GM18520 (cell line): ENCODE results near the gene PJA2.
"Not testable (repeated sequence)": the region's sequence is repeated elsewhere in the genome, so short reads cannot be mapped to it uniquely, and the experiment has no call there.

ENCODE experiments used
- ATAC-seq: cut with Tn5 transposase; IDR thresholded peaks from one replicate; pipeline ENCODE4 v1.9.1; 2021; ENCODE audit not compliant: unreplicated experiment

PJA2 gene

GRCh38 chr5:109312695-109313094, 97.1 kb downstream of the PJA2 start:
- no peak for ATAC-seq

- no peak for ATAC-seq
These were observed 99.5 kb downstream of the PJA2 start for GRCh38 chr5:109310315-109310714.

GRCh38 chr5:109309326-109310063, 100.3 kb downstream of the PJA2 start:
- no peak for ATAC-seq

GRCh38 chr5:109307951-109308350, 101.8 kb downstream of the PJA2 start:
- ATAC-seq = no peak

GRCh38 chr5:109307456-109307855, 102.3 kb downstream of the PJA2 start:
- no peak for ATAC-seq

GRCh38 chr5:109305352-109305751, 104.4 kb downstream of the PJA2 start:
- ATAC-seq = no peak

GRCh38 chr5:109304309-109304708, 105.5 kb downstream of the PJA2 start:
- no peak for ATAC-seq

- ATAC-seq = no peak
These were observed 109.4 kb downstream of the PJA2 start for GRCh38 chr5:109300367-109300766.

GRCh38 chr5:109299557-109299956, 110.2 kb downstream of the PJA2 start:
- no peak for ATAC-seq

- ATAC-seq = no peak
These were observed 111.0 kb downstream of the PJA2 start for GRCh38 chr5:109298794-109299193.

- no peak for ATAC-seq
These were observed 111.9 kb downstream of the PJA2 start for GRCh38 chr5:109297900-109298299.

GRCh38 chr5:109291090-109291489, 118.7 kb downstream of the PJA2 start:
- no peak for ATAC-seq

GRCh38 chr5:109290231-109290630, 119.5 kb downstream of the PJA2 start:
- no peak for ATAC-seq

- ATAC-seq = not testable (repeated sequence)
These were observed 123.1 kb downstream of the PJA2 start for GRCh38 chr5:109286628-109287027.
